Stimulated activated CD4-positive, alpha-beta T cell treated with anti-CD3 and anti-CD28 coated beads, Interleukin-4, amount 100 ng/mL, for 48 hours (primary cell): ENCODE results near the gene ATG16L1.
A peak's percentile ranks its signal among the peaks of the same experiment; 100 is the strongest.

Source experiments
- DNase-seq, 2 donors: peaks; one replicate each; pipeline ENCODE4 v3.0.0-alpha.2; 2020; ENCODE audit warnings: low read depth in 2 of 2

The ATG16L1 gene

DNA sequence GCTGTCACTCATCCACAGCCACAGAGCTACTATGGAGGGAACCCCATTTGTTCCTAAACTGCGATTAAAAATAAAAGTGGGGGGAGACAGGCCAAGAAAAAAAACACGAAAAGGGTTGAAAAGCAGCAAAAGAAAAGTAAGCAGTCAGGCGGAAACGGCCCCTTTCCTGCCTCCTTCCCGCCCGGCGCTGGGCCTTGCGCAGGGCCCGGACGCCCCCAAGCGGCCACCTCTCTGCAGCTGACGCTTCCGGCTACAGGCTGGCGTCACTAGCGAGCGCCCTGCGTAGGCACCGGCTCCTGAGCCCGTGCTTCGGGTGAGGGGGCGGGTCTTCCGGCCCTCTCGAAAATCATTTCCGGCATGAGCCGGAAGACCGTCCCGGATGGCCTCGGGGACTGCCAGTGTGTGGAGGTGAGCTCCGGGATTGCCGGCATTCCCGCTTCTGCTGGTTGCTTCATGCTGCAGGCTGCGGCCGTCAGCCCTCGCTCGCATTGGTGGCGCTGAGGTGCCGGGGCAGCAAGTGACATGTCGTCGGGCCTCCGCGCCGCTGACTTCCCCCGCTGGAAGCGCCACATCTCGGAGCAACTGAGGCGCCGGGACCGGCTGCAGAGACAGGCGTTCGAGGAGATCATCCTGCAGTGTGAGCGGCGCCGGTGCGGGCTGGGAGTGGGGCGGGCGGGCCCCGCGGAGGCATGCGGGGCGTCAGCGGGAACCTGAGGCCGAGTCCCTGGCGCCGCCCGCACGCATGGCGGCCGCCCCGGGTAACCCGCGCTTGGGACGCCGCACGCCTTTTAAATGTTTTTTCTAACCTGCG is at the start of gene ATG16L1:
TSS of gene ATG16L1 (plus strand) at position 368 of the 811 bp plus-strand sequence. CDS start at position 523, 155 bp downstream.
- DNase-seq, result peak; percentile 90 to 94

DNA sequence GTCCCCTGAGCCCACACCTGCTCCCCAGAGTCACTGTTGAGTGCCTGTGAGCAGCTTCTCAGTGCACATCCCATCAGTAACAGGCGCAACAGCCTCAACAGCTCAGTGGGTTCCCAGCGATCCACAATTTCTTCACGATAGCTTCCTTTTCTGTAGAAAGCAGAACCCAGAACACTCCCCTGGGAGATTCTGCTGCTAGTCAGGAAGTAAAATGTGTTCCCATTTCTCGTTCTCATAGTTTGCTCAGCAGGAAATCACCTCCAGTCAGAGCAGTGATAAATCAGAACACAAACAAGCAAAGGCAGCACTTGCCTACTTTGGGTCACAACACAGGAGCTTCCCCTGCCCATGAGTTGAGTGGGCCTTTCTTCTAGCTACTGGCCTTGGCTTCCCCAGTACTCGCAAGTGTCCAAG is 48.9 kb upstream of the ATG16L1 start:
- no peak for DNase-seq

DNA sequence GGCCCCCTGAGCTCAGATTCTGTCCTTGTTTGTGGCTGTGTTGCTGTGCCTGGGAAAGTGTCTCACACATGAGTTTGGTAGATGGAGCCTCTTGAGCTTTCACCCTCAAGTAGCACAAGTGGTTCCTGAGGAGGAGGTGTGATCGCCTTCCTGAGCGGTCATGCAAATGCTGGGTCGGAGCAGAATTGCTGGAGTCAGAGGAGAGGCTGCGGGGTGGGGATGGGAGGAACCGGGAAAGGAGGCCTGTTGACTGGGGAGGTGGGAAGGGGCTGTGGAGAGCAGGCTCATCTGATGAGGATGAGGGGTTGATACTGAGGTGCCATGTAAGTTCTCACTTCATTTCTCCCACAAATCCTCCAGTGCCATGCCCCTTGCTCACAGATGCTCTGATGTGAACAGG is 48.4 kb upstream of the ATG16L1 start:
- no peak for DNase-seq

DNA sequence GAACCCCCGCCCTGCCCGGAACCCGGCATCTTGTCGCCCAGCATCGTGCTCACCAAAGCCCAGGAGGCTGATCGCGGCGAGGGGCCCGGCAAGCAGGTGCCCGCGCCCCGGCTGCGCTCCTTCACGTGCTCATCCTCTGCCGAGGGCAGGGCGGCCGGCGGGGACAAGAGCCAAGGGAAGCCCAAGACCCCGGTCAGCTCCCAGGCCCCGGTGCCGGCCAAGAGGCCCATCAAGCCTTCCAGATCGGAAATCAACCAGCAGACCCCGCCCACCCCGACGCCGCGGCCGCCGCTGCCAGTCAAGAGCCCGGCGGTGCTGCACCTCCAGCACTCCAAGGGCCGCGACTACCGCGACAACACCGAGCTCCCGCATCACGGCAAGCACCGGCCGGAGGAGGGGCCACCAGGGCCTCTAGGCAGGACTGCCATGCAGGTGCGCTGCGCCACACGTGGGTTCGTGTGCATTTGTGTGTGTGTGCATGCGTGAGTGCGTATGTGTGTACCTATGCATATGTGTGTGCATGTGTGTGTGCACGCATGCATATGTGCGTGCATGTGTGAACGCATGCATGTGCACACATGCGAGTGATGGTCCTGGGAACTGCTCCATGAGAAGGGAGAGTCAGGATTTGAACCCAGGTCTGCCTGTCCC is 47.1 kb upstream of the ATG16L1 start:
- no peak for DNase-seq

DNA sequence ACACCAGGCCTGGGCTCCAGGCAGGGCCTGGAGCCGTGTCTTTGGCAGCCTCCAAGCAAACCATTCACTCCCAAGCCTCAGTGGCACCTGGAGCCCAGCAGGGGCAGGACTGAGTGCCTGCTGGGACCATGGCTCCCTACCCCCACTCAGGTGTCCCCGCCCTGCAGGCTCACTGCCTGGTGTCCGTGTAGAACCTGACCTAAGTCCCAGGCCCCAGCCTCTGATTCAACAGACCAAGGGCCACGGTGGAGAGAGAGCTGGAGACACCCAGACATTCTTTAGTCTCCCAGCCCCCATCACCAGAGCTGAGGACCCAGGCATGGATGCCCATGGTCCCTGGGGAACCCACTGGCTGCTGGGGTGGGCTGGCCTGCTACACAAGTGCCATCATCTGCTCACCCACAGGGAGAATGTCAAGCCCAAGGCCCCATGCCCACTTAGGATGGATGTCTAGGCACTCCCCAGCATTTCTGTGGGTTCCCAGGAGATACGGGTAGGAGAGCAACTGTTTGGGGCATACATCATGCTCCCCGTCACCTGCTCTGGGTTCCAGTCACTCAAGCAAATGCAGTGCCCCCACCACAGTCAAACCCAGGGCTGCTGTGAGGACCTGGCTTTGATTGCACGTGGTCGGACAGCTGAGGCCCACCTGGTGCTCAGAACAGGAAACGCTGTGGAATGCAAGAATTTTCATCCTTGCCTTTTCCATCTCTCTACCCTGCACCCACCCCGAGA is 42.9 kb upstream of the ATG16L1 start:
- no peak for DNase-seq

DNA sequence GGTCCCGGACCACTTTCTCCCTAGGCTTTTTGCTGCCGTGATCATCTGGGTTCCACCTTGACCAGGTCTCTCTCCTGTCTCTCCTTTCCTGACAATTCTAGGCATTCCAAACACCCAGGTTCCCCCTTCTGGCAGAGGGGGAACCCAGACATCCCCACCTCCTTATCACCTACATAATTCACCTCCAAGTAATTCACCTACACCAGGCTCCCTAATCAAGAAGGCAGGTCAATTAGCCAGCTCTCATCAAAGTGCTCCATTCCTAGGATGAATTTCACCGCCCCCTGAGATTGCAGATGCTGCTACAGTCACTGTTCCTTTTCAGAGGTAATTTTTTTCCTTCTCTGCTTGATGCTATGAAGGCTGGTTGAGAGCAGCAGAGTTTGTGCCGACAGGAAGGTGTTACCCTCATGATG is 42.3 kb upstream of the ATG16L1 start:
- no peak for DNase-seq

DNA sequence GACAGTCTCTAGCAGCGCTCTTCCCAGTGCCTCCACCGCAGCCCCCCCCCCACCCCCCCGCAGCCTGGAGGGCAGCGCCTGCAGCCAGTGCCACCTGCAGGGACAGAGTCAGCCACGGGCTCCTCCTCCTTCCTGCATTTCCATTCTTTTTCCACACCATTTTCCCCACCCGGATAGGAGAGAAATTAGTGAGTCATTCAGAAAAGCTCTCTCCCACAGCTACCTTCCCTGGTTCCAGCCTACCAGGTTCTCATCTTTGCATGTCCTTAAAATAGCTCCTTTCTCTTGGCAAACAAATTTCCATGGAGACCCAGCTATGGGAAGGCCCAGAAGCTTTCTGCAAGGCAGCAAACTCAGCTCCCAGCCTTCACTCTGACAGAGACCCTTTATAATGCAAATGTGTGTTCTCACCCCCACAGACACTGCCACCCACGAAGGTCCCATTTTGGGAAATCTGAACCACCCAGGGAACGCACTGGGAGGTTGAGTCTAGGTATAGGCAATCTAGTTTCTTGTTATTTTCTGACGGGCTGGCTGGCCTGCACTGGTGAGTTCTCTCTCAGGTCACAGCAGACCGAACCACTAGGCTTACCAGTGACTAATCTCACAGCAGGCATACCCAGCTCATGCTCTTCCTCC is 41.8 kb upstream of the ATG16L1 start:
- no peak for DNase-seq

DNA sequence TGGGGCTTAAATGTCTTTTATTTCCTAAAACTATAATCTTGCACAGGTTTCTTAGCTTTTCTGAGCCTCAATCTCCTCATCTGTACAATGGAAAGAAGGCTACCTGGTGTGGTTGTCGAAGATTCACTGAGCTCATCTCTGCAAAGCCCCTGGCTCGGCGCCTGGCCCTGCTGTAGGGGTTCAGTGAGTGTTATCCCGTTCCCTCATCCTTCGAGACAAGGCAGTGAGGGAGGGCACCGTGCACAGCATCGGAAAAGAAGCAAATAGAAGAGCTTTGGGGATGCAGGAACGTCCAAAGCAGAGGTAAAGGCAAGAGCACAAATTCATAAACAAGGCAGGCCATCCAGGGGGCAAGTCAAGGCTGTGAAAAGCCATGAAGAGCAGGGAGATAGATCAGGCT is 41.2 kb upstream of the ATG16L1 start:
- DNase-seq, result no peak

DNA sequence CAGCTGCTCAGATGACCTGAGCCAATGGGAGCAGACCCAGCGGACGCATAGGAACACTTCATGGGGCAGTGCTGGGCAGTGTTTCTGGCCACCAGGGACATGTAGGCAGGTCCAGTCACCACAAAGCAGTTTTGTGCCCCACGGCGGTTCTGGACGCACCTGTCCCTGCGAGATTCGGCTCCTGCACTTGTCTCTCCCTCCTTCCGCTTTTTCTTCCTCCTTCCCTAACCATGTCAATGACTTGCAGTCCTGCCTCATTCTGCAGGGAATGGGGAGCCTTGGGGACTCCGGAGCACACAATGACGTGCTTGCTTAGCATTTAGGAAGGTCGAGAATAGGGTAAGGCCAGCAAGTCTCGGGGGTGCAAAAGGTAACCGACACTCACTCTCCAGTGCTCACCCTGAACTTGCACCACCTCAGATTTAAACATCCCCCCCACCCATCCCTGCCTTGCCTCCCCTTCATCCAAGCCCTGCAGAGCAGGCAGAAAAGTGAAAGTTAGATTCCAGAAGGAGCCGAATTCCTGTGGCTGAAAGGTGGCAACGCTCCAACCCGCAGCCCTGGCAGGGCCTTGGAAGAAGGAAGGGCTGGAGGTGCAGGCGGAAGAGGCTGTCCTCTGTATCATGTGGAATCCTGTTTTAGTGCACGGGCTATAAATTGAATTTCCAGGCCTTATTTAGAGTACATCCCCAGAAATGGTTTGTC is 40.5 kb upstream of the ATG16L1 start:
- DNase-seq, result no peak

DNA sequence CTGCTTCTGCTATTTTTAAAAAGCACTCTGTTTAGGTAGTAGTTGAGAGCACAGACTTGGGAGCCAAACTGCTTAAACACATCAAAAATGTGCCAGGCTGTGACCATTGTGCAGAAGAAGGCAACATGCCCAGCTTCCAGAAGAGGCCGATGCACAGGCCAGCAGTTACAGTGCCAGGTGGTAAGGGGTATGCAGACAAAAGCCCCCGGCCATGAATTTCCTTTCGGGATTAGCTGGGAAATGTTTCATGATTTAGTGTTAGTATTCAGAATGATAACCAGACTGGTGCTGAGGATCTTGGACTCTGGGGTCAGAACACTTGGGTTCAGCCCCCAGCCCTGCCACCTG is 40.0 kb upstream of the ATG16L1 start:
- DNase-seq, result no peak

DNA sequence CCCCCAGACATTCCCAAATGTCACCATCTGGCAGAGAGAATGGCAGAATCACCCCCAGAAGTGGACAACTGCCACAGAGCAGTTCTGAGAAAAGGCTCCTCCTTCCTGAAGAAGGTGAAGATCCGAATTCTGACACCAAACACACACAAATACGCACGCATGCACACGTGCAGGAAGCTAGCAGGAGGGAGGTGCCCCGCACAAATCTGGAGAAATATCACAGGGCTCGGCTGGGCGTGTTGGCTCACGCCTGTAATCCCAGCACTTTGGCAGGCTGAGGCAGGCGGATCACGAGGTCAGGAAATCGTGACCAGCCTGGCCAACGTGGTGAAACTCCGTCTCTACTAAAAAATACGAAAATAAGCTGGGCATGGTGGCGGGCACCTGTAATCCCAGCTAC is 38.5 kb upstream of the ATG16L1 start:
- no peak for DNase-seq

DNA sequence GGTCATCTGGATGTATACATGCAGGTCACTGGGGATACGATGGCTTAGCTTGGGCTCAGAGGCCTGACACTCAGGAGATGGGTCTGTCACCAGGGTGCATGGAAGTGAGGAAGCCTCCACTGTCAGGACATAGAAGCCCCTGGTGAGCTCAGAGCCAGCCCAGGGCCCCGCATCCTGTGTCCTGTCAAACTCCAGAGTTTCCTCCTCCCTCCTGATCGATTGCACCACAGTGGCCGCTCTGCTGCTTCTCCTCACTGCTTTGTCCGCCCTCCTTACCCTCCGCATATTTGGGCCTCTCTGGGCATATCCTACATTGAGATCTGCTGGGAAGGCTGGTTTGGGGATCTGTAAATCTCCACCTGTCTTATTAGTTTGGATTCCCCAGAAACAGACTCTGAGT is 37.5 kb upstream of the ATG16L1 start:
- no peak for DNase-seq

DNA sequence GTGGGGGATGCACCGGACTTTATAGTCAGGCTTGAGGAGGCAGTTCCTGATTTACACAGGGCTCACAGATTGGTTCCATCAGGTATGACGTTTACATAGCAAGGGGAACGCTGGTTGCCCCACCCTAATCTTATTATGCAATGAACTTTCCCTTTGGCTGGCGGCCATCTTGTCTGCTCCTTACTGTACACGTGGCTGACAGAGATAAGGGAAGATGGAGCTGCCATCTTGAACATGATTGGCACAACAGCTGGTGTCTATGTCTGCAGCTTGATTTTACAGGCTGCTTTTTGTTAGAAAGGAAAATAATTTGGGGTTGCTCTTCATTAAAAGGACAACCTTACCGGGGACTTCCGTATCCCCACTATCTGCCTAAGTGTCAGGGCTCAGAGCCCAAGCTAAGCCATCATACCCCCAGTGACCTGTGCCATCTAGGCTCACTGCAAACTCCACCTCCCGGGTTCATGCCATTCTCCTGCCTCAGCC is 33.5 kb upstream of the ATG16L1 start:
- DNase-seq, result no peak

DNA sequence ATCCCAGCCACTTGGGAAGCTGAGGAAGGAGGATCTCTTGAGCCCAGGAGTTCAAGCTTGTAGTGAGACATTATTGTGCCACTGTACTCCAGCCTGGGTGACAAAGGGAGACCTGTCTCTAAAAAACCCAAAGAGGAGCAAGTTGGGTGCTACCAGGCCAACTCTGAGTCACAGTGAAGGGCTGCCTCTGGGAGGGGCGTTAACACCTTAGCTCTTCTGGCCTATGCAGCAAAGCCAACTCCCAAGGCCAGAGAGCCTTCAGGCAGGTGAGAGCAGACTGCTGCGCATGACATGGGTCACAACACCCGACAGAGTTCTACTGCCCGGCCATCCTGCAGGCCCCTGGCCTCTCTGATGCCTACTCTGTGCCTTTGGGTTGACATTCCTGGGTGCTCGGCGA is 32.6 kb upstream of the ATG16L1 start:
- no peak for DNase-seq

DNA sequence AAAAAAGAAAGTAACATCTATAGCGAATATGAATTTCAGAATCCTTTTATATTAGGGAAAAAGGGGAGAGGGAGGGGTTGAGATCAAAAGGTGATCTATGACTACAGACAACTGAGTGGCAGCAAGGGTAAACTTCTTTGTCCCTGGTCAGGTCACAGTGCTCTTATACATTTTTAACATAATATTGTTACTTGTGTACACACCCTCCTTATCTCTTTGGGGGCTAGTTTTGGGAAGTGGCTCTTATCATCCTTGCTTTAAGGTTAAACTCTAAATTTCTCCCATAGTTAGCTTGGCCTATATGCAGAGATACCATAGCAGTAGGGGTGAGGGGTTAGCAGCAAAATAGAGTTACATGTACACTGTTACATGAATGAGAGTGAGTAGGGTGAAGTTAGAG is 31.6 kb upstream of the ATG16L1 start:
- no peak for DNase-seq

DNA sequence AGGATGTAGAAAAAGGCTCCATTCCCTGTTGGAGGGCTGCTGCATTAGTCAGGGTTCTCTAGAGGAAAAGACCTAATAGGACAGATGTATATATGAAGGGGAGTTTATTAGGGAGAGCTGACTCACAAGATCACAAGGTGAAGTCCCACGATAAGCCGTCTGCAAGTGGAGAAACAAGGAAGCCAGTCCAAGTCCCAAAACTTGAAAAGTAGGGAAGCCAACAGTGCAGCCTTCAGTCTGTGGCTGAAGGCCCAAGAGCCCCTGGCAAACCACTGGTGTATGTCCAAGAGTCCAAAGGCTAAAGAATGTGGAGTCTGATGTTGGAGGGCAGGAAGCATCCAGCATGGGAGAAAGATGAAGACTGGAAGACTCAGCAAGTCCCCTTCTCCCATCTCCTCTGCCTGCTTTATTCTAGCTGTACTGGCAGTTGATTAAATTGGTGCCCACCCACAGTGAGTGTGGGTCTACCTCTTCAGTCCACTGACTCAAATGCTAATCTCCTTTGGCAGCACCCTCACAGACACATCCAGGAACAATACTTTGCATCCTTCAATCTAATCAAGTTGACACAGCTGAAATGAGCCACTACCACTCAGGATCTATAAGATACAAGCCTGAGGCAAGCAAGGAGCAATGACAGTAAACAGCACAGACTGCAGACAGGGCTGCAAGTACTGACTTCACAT is 30.0 kb upstream of the ATG16L1 start:
- no peak for DNase-seq

DNA sequence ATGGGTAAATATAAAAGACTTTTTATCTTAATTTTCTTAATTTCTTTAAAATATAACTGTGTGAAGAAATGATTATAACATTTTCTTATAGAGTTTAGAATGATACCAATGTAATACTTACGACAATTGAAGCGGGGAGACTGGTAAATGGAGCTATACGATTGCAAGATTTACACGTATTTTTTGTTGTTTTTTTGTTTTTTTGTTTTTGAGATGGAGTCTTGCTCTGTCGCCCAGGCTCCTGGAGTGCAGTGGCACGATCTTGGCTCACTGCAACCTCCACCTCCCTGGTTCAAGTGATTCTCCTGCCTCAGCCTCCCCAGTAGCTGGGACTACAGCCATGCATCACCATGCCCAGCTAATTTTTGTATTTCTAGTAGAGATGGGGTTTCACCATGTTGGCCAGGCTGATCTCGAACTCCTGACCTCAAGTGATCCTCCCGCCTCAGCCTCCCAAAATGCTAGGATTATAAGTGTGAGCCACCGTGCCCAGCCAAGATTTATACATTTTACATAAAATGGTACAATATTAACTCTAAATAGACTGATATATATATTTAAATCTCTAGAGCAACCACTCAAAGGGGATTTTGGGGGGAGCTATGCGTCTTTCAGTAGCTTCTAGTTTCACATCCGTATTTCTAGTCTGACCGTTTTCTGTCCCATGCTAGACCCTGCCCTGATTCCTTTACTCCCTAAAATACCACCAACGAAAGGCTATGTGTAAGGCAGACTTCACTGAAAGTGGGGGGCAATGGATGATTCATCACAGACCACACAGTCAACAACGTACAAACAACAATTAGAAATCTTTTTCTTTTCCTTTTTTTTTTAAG is 28.2 kb upstream of the ATG16L1 start:
- no peak for DNase-seq

DNA sequence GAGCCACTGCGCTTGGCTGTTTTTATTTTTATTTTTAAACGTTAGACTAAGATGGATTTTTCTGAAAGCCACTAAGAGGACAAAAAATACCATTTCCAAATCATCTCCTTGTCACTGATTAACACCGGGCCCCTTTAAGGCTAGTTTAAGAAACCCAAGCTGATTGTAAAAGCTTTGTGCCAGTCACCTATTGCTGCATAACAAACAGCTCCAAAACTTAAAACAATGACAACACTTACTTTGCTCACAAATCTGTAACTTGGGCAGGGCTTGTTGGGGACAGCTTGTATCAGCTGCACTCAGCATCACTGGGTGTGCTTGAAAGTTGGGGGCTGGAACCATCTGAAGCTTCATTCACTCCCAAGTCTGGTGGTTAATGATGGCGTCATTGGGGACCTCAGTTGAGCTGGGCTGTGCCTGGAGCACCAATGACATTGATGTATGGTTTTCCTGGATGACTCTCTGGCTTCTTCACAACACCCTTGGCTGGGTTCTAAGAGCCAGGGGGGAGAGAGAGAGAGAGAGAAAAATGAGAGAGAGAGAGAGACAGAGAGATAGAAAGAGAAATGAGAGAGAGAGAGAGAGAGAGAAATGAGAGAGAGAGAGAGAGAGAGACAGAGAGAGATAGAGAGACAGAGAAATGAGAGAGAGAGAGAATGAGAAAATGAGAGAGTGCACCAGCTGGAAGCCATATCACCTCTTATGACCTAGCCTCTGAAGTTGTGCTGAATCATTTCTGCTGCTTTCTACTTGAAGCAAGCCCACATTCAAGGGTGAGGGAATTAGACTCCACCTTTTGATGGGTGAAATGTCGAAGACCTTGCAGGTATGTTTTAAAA is 26.0 kb upstream of the ATG16L1 start:
- no peak for DNase-seq

DNA sequence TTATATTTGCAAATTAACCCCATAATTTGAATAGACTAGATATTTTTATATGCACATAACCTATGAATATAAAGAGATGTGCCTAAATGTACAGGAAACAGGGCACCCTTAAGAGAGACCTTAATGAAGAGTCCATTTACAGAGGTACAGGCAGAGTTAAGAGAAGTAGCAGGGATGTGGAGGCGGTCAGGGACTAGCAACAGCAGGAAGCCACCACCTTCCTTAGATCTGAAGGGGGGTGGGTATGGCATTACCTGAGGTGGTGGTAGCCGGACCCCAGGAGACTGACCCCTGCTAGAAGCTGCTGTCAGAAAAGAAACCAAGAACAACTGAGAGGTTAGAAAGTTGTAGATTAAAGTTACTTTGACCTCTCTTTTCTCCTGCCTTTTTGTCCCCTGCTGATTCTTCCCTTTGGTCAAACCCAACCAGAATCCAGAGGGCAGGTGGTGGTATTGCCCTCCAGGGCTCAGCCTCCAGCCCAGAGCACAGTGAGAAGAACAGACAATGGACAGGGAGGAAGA is 24.9 kb upstream of the ATG16L1 start:
- DNase-seq, result no peak
